ENCODE results near the gene ERG. TPM values are rescaled to one million over a fixed set of nuclear protein-coding genes. Genes with fewer than 3 reads are reported as not detected.

ERG gene
- total and polyA plus RNA-seq, 2 experiments from 2014 or later = 0.14 to 0.44 TPM

DNA sequence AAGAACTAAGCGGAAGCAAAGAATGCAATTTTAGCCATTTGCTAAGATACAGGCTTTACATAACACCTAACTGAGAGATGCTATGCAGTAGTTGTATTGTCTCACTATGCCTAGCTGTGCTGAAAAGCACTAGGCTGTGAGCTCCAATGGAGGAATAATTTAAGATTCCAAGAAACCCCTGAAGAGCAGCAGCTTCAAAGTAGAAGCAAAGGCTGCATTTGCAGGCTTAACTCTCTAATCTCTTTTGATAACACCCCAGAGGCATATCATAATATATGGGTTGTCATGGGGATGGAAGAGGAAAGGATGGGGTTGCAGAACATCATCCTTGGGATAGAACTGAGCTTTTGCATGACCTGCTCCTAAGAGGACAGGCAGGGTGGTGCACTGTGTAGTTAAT lies 102.0 kb downstream of the ERG start:
- Mint-ChIP-seq H3K9me3 (no peaks in the 10 kb centered on the region), H3K4me1 (peaks cover 27% of the 10 kb centered on the region), H3K27me3 (ENCODE audit: insufficient read depth, low read depth, poor library complexity) (peaks cover 2% of the 10 kb centered on the region), H3K4me3 (no peak overlapping the region), H3K36me3 (ENCODE audit: low read depth) (no peaks in the 10 kb centered on the region), H3K27ac (no peak overlapping the region)
- Histone ChIP-seq H3K9me2 (ENCODE audit: insufficient read depth) (no peaks in the 10 kb centered on the region; the same call in 1 of the 2 replicates), H3K4me3 (no peak overlapping the region), H3K27me3 (ENCODE audit: insufficient read depth) (no peaks in the 10 kb centered on the region), H3K4me2 (no peak overlapping the region), H3K27ac (ENCODE audit: low read depth) (no peak overlapping the region), H4K20me1 (replicated peaks; ENCODE audit: insufficient read depth) (no peaks in the 10 kb centered on the region), H3K36me3 (ENCODE audit: insufficient read depth) (no peaks in the 10 kb centered on the region), H3K79me2 (replicated peaks; ENCODE audit: insufficient read depth) (no peaks in the 10 kb centered on the region), H3K4me1 (ENCODE audit: insufficient read depth) (peaks cover 5% of the 10 kb centered on the region), H3F3A (replicated peaks; ENCODE audit: low read depth) (no peaks in the 10 kb centered on the region), H2AFZ (no peak overlapping the region)
- no peak for DNase-seq (ENCODE audit: low spot score)
- TF ChIP-seq POLR2AphosphoS5 (IDR thresholded peaks at IDR 0.05; ENCODE audit: low read depth) = no peak
- no peak for TF ChIP-seq EZH2 (IDR thresholded peaks at IDR 0.05; ENCODE audit: low read depth, unreplicated experiment)
- no peak for TF ChIP-seq NANOG (IDR thresholded peaks at IDR 0.05; ENCODE audit: borderline replicate concordance)
- no peak for ATAC-seq

- ATAC-seq = no peak
- no peak overlapping the region for H3K4me3 Mint-ChIP-seq
- H3K4me1 Mint-ChIP-seq = peaks cover 26% of the 10 kb centered on the region; the same call in 2 of the 3 replicates
- DNase-seq (ENCODE audit: low spot score) = no peak
- no peaks in the 10 kb centered on the region for H4K20me1 ChIP-seq (replicated peaks; ENCODE audit: insufficient read depth)
- H3F3A ChIP-seq (replicated peaks; ENCODE audit: low read depth) = no peaks in the 10 kb centered on the region
- H3K9me3 Mint-ChIP-seq = no peaks in the 10 kb centered on the region
- H3K9me2 ChIP-seq (ENCODE audit: insufficient read depth) = peaks cover 4% of the 10 kb centered on the region; the same call in 1 of the 2 replicates
- no peak overlapping the region for H3K4me3 ChIP-seq
- H3K36me3 Mint-ChIP-seq (ENCODE audit: low read depth) = no peaks in the 10 kb centered on the region
- no peak overlapping the region for H2AFZ ChIP-seq
- no peak overlapping the region for H3K27ac ChIP-seq (ENCODE audit: low read depth)
- H3K27ac Mint-ChIP-seq = no peak overlapping the region
- peaks cover 2% of the 10 kb centered on the region for H3K27me3 Mint-ChIP-seq (ENCODE audit: insufficient read depth, low read depth, poor library complexity)
- H3K27me3 ChIP-seq (ENCODE audit: insufficient read depth) = no peaks in the 10 kb centered on the region
- no peak overlapping the region for H3K4me2 ChIP-seq
- H3K4me1 ChIP-seq (ENCODE audit: insufficient read depth) = peaks cover 9% of the 10 kb centered on the region
- H3K79me2 ChIP-seq (replicated peaks; ENCODE audit: insufficient read depth) = no peaks in the 10 kb centered on the region
- no peaks in the 10 kb centered on the region for H3K36me3 ChIP-seq (ENCODE audit: insufficient read depth)
- TF ChIP-seq ZNF331 (CRISPR knock-in tag; IDR thresholded peaks at IDR 0.05; ENCODE audit: low read depth) = no peak
- no peak for TF ChIP-seq EZH2 (IDR thresholded peaks at IDR 0.05; ENCODE audit: low read depth, unreplicated experiment)
- no peak for TF ChIP-seq POLR2AphosphoS5 (IDR thresholded peaks at IDR 0.05; ENCODE audit: low read depth)
- no peak for TF ChIP-seq CTCF (conservative IDR thresholded peaks at IDR 0.05; ENCODE audit: low read depth in 2 of 2)
- TF ChIP-seq CREB1 (CRISPR knock-in tag; IDR thresholded peaks at IDR 0.05; ENCODE audit: low read depth) = no peak
- no peak for TF ChIP-seq EZH2phosphoT487 (IDR thresholded peaks at IDR 0.05; ENCODE audit: unreplicated experiment)
- no peak for TF ChIP-seq REST (IDR thresholded peaks at IDR 0.05; ENCODE audit: unreplicated experiment)
- no peak for TF ChIP-seq NANOG (IDR thresholded peaks at IDR 0.05; ENCODE audit: borderline replicate concordance)
- TF ChIP-seq STAT1 (IDR thresholded peaks at IDR 0.05; ENCODE audit: unreplicated experiment) = no peak
- TF ChIP-seq ZNF462 (CRISPR knock-in tag; IDR thresholded peaks at IDR 0.05) = no peak
- no peak for TF ChIP-seq ZNF114 (CRISPR knock-in tag; IDR thresholded peaks at IDR 0.05)
These were observed 102.7 kb downstream of the ERG start for GRCh38 chr21:38395581-38395980.
